Adrenal gland (tissue), 5 donors: ENCODE data around the gene SLMAP.

Source experiments
- CTCF ChIP-seq, 6 experiments: fragments of 450-650 bp in 4 of 6; fragments of 200-600 bp in 2 of 6; sonication (generic) in 1 of 6; IDR thresholded peaks; 1 replicate in 5 of 6; 2 replicates in 1 of 6; pipeline versions ENCODE4 v1.5.1 to v1.8.0; 2016 to 2021; ENCODE audit warnings: antibody characterized with exemption in 6 of 6, mild to moderate bottlenecking in 2 of 6, moderate library complexity in 1 of 6
- POLR2A ChIP-seq, 2 donors: fragments of 450-650 bp; IDR thresholded peaks; one replicate each; pipeline ENCODE4 v1.6.1; 2017; ENCODE audit warnings: antibody characterized with exemption in 2 of 2, mild to moderate bottlenecking in 2 of 2, moderate library complexity in 1 of 2
- donor health status: DM: no; HTN: no; CAD: no.

- no peak for TF ChIP-seq POLR2A (IDR thresholded peaks at IDR 0.05)
- TF ChIP-seq CTCF (IDR thresholded peaks at IDR 0.05): no peak
These were observed 40.4 kb upstream of the SLMAP start for GRCh38 chr3:57715686-57716085.
